Measurements from ENCODE around the gene C1orf21. TPM values are rescaled to one million over a fixed set of nuclear protein-coding genes. Genes with fewer than 3 reads are reported as not detected.

C1orf21 gene
- polyA plus RNA-seq, 3 donors, result 0.23 to 1.1 (median 0.28) TPM

DNA sequence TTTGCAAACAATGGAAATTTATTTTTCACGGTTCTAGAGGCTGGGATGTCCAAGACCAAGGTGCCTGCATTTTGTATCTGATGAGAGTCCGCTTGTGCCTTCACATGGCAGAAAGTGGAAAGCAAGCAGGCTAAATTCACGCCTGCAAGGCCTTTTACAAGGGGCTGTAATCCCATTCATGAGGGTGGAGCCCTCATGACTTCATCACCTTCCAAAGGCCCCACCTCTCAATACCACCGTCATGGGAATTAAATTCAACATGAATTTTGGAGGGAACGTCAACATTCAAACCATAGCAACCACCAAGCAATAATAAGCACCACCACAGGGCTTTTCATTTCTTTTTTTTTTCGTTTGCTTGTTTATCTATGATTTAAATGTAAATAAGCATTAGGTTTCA, 115.3 kb downstream of the C1orf21 start:
- Mint-ChIP-seq H3K36me3 (no peaks in the 10 kb centered on the region), H3K9me3 (no peaks in the 10 kb centered on the region), H3K27ac (no peak overlapping the region), H3K4me3 (no peak overlapping the region), H3K4me1 (peaks cover 3% of the 10 kb centered on the region), H3K27me3 (ENCODE audit: low read depth in 3 of 3) (no peaks in the 10 kb centered on the region)
- Histone ChIP-seq H3K4me1 (ENCODE audit: control insufficient read depth in 1 of 2, insufficient read depth in 2 of 2, low read length in 2 of 2) (no peaks in the 10 kb centered on the region), H3K36me3 (replicated peaks in 1 of 2; ENCODE audit: control insufficient read depth in 1 of 2, insufficient read depth in 2 of 2, low read length in 2 of 2) (no peaks in the 10 kb centered on the region), H3K79me2 (ENCODE audit: insufficient read depth, low read length) (no peaks in the 10 kb centered on the region), H3K9me3 (replicated peaks in 1 of 2; ENCODE audit: control insufficient read depth in 1 of 2, insufficient read depth in 1 of 2, low read length in 2 of 2) (no peaks in the 10 kb centered on the region), H3K4me2 (replicated peaks; ENCODE audit: extremely low read depth, low read length, poor library complexity, severe bottlenecking) (no peak overlapping the region), H2AFZ (ENCODE audit: insufficient read depth, low read depth, low read length, poor library complexity, severe bottlenecking) (no peak overlapping the region), H4K20me1 (ENCODE audit: insufficient read depth, low read length) (no peaks in the 10 kb centered on the region), H3K4me3 (replicated peaks in 1 of 3; ENCODE audit: low read depth in 2 of 3, low read length in 3 of 3) (no peak overlapping the region), H3K27ac (ENCODE audit: low read depth in 1 of 2, low read length in 2 of 2) (no peak overlapping the region), H3K9ac (ENCODE audit: insufficient read depth, low read length, poor library complexity, severe bottlenecking) (no peak overlapping the region), H3K27me3 (ENCODE audit: control insufficient read depth in 2 of 2, insufficient read depth in 2 of 2, low read length in 2 of 2) (no peaks in the 10 kb centered on the region)
- no peak for DNase-seq
- intact Hi-C loops (cut with micrococcal nuclease), result no loop called here
- 100% methylated on average over 3 of the region's 6 CpGs for whole genome bisulfite sequencing (ENCODE audit: insufficient coverage)
- TF ChIP-seq, protein P1, sequence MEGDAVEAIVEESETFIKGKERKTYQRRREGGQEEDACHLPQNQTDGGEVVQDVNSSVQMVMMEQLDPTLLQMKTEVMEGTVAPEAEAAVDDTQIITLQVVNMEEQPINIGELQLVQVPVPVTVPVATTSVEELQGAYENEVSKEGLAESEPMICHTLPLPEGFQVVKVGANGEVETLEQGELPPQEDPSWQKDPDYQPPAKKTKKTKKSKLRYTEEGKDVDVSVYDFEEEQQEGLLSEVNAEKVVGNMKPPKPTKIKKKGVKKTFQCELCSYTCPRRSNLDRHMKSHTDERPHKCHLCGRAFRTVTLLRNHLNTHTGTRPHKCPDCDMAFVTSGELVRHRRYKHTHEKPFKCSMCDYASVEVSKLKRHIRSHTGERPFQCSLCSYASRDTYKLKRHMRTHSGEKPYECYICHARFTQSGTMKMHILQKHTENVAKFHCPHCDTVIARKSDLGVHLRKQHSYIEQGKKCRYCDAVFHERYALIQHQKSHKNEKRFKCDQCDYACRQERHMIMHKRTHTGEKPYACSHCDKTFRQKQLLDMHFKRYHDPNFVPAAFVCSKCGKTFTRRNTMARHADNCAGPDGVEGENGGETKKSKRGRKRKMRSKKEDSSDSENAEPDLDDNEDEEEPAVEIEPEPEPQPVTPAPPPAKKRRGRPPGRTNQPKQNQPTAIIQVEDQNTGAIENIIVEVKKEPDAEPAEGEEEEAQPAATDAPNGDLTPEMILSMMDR (IDR thresholded peaks at IDR 0.05), result no peak

DNA sequence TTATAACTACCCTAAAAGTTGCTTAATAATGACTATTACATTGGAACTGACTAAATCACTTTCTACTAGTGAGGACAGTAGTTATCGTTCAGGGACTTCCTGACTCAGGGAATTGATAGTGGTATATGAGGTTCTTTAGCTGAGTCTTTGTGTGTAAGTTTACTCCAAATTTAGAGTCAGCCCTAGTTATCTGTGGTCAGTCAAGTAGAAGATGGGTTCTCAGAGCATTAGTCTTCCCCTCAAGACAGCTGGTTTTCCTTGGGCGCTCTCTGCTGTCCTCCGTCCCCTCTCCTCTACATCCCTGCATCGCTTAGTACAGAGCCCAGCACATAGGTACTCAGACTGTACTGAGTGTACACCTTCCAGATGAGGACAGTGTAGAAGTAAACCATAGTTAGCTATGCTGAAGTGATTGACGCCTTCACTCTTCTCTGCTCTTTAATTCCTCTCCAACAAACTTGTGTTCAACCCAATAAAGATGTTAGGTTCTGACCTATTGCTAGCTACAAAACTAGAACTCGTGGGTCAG, 116.5 kb downstream of the C1orf21 start:
- Histone ChIP-seq H3K36me3 (replicated peaks in 1 of 2; ENCODE audit: control insufficient read depth in 1 of 2, insufficient read depth in 2 of 2, low read length in 2 of 2) (no peaks in the 10 kb centered on the region), H2AFZ (ENCODE audit: insufficient read depth, low read depth, low read length, poor library complexity, severe bottlenecking) (no peak overlapping the region), H3K9me3 (replicated peaks in 1 of 2; ENCODE audit: control insufficient read depth in 1 of 2, insufficient read depth in 1 of 2, low read length in 2 of 2) (no peaks in the 10 kb centered on the region), H3K79me2 (ENCODE audit: insufficient read depth, low read length) (no peaks in the 10 kb centered on the region), H4K20me1 (ENCODE audit: insufficient read depth, low read length) (no peaks in the 10 kb centered on the region), H3K9ac (ENCODE audit: insufficient read depth, low read length, poor library complexity, severe bottlenecking) (no peak overlapping the region), H3K4me1 (ENCODE audit: control insufficient read depth in 1 of 2, insufficient read depth in 2 of 2, low read length in 2 of 2) (no peaks in the 10 kb centered on the region), H3K27me3 (ENCODE audit: control insufficient read depth in 2 of 2, insufficient read depth in 2 of 2, low read length in 2 of 2) (no peaks in the 10 kb centered on the region), H3K4me2 (replicated peaks; ENCODE audit: extremely low read depth, low read length, poor library complexity, severe bottlenecking) (no peak overlapping the region), H3K4me3 (replicated peaks in 1 of 3; ENCODE audit: low read depth in 2 of 3, low read length in 3 of 3) (no peak overlapping the region), H3K27ac (ENCODE audit: low read depth in 1 of 2, low read length in 2 of 2) (no peak overlapping the region)
- TF ChIP-seq, protein P1 (IDR thresholded peaks at IDR 0.05), result no peak
- Mint-ChIP-seq H3K4me1 (peaks cover 5% of the 10 kb centered on the region), H3K27ac (no peak overlapping the region), H3K36me3 (no peaks in the 10 kb centered on the region), H3K27me3 (ENCODE audit: low read depth in 3 of 3) (no peaks in the 10 kb centered on the region), H3K4me3 (no peak overlapping the region), H3K9me3 (no peaks in the 10 kb centered on the region)
- DNase-seq, result no peak
- intact Hi-C loops (cut with micrococcal nuclease), result no loop called here
- WGBS (ENCODE audit: insufficient coverage), result no CpG with 5 or more reads among the region's 6 CpGs
